Islet precursor cell (in vitro differentiated cells): ENCODE results near the gene CREBL2.
"Not testable (repeated sequence)": the region's sequence is repeated elsewhere in the genome, so short reads cannot be mapped to it uniquely, and the experiment has no call there.

ENCODE experiments used
- DNase-seq: peaks from one replicate; pipeline ENCODE4 v3.0.0-alpha.2; 2018

CREBL2 gene

GRCh38 chr12:12599750-12600643 lies 11.7 kb upstream of the CREBL2 start:
- DNase-seq = peak; percentile 63

GRCh38 chr12:12600659-12601058 lies 11.0 kb upstream of the CREBL2 start:
- no peak for DNase-seq

DNA sequence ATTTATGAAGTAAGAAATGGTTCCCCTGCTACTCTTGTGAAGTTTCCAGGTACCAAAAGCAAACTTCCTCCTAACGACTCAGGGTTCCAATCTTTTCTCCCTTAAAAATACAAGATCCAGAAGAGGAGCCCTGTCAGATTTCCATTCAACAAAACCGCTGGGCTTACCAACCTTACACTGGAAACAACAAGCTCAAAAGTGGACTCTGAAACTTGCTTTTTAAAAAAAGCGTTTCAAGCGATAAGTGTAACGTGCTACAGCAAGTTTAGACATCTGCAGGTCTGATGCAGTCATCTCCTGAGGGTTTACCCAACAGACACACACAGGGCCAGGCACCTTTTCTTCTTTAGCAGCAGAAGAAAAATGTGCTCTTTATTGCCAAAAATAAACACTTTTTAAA lies 6.9 kb upstream of the CREBL2 start:
- DNase-seq = peak; percentile 14

GRCh38 chr12:12606781-12607589 lies 4.7 kb upstream of the CREBL2 start:
- DNase-seq = no peak

GRCh38 chr12:12608557-12608957 lies 3.1 kb upstream of the CREBL2 start:
- no peak for DNase-seq

- DNase-seq = no peak
These were observed 2.0 kb upstream of the CREBL2 start for GRCh38 chr12:12609692-12610091.

DNA sequence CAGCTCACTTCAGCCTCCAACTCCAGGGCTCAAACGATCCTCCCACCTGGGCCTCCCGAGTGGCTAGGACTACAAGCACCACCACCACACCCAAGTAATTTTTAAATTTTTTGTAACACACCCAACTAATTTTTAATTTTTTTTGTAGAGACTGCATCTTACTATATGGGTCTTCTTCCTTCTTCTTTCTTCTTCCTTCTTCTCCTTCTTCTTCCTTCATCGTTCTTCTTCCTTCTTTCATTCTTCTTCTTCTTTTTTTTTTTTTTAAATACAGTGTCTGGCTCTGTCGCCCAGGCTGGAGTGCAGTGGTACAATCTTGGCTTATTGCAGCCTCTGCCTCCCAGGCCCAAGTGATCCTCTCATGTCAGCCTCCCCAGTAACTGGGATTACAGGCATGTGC lies 965 bp upstream of the CREBL2 start:
- no peak for DNase-seq

GRCh38 chr12:12612358-12612757 lies 682 bp downstream of the CREBL2 start:
- no peak for DNase-seq

- no peak for DNase-seq
These were observed 1.7 kb downstream of the CREBL2 start for GRCh38 chr12:12613344-12613743.

- DNase-seq = peak; percentile 8
These were observed 2.7 kb downstream of the CREBL2 start for GRCh38 chr12:12614342-12614741.

DNA sequence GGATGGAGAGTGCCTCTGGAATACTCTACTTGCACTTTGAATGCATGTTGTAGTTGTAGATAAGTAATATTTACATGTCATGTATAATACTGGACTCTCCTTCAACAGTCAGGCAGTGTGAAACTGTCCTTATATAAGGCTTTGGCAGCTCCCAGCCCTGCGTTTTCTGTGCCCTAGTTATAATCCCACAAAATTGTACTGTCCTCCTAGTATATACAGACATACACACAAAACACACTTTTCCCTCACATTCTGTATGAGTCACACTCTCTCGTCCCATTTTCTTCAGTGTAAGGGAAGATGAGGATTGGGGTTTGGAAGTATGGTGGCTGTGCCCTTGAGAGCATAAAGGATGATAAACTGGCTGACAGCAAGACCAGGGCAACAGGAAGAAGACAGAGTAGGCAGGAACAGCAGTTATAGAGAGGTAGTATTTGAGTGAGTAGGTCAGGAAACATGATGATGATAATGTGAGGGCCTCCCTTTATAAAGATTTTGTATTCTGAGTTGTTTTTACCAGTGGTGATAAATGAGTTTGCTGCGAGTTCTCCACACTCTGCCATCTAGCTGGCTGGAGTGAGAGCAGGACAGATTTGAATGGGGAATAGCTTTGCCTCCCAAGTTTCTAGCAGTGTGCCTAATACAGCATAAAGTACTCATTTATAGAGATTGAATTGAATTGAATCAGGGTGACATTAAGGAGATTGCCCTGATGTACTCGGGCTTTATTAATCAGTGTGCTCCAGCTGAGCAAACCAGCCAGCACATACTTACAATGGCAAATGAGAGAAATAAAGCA lies 5.0 kb downstream of the CREBL2 start:
- no peak for DNase-seq

DNA sequence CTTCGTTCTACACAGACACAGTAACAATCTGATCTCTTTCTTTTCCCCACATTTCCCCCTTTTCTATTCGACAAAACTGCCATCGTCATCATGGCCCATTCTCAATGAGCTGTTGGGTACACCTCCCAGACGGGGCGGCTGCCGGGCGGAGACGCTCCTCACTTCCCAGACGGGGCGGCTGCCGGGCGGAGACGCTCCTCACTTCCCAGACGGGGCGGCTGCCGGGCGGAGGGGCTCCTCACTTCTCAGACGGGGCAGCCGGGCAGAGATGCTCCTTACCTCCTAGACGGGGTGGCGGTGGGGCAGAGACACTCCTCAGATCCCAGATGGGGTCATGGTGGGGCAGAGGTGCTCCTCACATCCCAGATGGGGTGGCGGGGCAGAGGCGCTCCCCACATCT lies 6.4 kb downstream of the CREBL2 start:
- DNase-seq = not testable (repeated sequence)

DNA sequence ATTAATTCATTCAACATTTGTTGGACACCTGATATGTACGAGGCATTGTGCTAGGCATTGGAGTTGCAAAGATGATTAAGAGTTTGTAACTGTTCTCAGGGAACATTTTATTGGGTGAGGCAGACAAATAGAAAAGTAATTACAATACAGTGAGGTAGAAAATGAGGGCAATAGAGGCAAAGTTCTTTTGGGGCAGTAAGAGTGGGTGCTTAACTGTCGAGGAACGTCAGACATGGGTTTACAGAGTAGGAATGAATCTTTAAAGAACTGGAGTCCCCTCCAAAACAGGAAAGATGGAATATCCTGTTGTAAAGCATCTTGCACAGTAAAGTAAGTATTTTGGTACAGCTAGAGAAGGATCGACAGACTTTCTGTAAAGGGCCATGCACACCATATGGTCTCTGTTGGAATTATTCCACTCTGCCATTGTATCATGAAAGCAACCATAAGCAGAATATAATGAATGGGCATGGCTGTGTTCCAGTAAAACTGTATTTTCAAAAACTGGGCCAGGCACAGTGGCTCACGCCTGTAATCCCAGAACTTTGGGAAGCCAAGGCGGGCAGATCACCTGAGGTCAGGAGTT lies 9.1 kb downstream of the CREBL2 start:
- no peak for DNase-seq

GRCh38 chr12:12622418-12622817 lies 10.7 kb downstream of the CREBL2 start:
- DNase-seq = no peak

GRCh38 chr12:12624498-12624992 lies 12.9 kb downstream of the CREBL2 start:
- DNase-seq = no peak

- no peak for DNase-seq
These were observed 14.8 kb downstream of the CREBL2 start for GRCh38 chr12:12626471-12626870.

DNA sequence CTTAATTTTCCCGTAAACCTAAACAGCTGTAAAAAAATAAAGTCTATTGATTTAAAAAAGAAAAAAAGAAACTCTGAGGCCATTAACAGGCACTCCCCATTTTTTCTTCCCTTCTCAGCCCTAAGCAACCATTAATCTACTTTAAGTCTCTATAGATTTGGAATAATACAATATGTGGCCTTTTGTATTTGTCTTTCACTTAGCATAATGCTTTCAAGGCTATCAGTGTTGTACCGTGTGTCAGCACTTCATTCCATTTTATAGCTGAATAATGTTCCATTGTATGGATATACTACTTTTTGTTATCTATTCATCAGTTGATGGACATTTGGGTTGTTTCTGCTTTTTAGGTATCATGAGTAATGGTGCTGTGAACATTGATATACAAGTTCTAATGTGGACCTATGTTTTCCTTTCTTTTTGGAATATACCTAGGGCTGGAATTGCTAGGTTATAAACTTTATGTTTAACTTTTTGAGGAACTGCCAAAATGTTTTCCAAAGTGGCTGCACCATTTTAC lies 15.7 kb downstream of the CREBL2 start:
- no peak for DNase-seq

GRCh38 chr12:12628013-12628412 lies 16.3 kb downstream of the CREBL2 start:
- DNase-seq = no peak

DNA sequence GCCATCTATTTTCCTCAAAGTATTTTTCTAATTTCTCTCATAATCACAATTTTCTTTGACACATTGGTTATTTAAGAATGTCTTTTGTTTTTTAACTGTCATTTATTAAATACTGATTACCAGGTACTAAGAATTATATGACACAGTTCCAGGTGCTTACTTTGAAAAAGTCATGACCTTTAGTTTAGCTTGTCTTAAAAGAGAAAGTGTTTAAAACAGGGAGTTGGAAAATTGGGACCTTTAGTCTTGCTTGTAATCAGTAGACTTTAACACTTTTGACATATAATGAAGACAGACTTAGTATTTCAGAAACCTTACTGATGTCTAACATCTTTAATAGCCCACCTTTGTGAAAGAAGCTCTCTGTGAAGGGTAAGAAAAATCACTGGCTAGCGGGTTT lies 19.2 kb downstream of the CREBL2 start:
- DNase-seq = no peak

- no peak for DNase-seq
These were observed 24.0 kb downstream of the CREBL2 start for GRCh38 chr12:12635651-12636050.

DNA sequence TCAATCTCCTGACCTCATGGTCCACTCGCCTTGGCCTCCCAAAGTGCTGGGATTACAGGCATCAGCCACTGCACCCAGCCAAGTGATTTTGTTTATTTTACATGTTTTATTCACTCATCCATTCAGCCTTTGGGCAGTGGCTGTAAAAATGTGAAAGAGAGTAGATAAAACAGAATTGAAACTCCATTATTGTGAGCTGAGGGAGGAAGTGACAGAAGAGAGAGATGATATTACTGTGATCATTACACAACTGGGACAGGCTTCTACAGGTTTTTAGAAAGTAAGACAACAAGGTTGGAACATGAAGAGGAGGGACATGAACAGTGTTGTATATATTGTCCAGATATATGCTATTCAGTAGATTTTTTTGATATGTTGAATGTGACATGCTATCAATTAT lies 25.0 kb downstream of the CREBL2 start:
- no peak for DNase-seq

GRCh38 chr12:12639995-12640394 lies 28.3 kb downstream of the CREBL2 start:
- DNase-seq = not testable (repeated sequence)
